ENCODE measurements around the gene BCORL1.

- TF ChIP-seq POLR2A (IDR thresholded peaks at IDR 0.05), result no peak
- TF ChIP-seq CTCF (IDR thresholded peaks at IDR 0.05), result no peak
Observed at GRCh38 chrX:130024127-130024526, 41.7 kb downstream of the BCORL1 start.

Measured in esophagus squamous epithelium (tissue), 4 donors.